ENCODE measurements around the gene KLHDC7B. TPM values are rescaled to one million over a fixed set of nuclear protein-coding genes. Genes with fewer than 3 reads are reported as not detected.

KLHDC7B gene
- total RNA-seq, 1 donor from 2014 or later, result not detected

DNA sequence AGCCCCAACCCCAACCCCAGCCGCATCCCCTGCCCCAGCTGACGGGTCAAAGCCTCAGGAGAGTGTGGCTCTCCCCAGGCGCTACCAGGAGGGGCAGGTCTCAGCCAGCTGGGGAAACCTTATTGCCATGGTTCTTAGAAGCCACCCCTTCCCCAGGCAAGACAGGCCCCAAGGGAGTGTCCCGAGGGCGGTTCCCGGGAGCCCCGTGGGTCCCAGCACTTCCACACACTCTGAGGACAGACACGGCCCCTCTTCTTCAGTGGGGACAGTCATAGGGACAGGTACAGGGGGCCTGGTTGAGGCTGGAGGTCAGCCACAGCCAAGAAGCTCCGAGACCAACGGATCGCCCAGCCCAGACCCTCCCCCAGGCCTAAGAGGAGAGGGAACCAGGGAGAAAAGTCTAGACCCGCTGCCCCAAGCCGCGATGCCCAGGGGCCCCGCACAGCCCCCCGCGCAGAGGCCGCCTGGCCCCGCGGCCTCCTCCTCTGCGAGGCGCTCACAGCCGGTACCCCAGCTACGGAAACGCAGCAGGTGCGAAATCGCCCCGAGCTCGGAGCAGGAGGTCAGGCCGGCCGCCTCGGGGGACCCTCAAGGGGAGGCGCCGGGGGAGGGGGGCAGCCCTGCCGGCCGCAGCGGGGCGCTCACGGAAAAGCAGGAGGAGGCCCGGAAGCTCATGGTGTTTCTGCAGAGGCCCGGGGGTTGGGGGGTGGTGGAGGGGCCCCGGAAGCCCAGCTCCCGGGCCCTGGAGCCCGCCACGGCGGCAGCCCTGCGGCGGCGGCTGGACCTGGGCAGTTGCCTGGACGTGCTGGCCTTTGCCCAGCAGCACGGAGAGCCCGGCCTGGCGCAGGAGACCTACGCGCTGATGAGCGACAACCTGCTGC is 2.6 kb downstream of the KLHDC7B start:
- DNase-seq (ENCODE audit: low read depth in 2 of 2), result no peak

DNA sequence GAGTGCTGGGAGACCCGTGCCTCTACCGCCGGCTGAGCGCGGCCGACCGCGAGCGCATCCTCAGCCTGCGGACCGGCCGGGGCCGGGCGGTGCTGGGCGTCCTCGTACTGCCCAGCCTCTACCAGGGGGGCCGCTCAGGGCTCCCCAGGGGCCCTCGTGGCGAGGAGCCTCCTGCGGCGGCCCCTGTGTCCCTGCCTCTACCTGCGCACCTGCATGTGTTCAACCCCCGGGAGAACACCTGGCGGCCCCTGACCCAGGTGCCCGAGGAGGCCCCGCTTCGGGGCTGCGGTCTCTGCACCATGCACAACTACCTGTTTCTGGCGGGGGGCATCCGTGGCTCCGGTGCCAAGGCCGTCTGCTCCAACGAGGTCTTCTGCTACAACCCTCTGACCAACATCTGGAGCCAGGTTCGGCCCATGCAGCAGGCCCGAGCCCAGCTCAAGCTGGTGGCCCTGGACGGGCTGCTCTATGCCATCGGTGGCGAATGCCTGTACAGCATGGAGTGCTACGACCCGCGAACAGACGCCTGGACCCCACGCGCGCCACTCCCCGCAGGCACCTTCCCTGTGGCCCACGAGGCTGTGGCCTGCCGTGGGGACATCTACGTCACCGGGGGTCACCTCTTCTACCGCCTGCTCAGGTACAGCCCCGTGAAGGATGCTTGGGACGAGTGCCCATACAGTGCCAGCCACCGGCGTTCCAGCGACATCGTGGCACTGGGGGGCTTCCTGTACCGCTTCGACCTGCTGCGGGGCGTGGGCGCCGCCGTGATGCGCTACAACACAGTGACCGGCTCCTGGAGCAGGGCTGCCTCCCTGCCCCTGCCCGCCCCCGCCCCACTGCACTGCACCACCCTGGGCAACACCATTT is 3.5 kb downstream of the KLHDC7B start:
- DNase-seq (ENCODE audit: low read depth in 2 of 2), result no peak

DNA sequence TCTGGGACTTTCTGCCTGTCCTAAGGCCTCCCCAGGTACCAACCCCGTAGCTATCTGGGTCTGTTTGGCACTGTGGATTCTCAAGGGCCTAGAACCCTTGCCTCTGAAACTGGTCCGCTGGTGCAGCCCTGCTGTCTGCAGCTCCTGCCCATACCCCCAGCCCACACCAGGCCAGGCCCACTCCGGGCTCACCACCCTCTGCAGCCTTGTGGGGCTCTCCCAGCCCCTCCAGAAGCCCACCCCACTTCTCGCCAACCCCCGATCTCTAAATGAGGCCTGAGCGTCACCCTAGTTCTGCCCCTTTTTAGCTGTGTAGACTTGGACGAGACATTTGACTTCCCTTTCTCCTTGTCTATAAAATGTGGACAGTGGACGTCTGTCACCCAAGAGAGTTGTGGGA is 4.7 kb downstream of the KLHDC7B start:
- DNase-seq (ENCODE audit: low read depth in 2 of 2), result no peak

DNA sequence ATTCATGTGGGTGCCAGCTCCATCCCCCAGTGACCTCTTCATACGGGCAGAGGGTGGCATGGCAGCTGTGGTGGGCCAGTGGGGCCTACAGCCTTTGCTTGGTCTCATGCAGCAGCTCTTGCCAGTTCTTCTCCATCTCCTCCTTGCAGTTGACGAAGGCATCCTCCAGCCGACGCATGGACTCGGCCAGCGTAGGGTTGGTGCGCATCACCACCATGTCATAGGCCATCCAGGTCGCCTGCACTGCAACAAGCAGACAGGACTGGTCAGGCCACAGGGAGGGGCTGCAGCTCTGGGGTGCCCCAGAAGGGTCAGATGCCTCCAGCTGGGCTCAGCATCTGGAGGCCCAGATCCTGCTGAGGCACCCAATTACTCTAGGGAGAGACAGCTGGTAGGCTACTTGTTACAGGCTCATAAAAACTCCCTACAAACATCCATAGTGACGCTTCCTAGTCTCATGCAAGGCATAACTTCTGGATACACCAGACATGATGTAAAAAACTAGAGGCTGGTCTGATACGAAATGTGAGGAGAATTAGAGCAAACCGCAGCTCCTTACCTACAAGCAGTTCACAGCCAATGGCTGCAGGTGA is 5.6 kb downstream of the KLHDC7B start:
- DNase-seq (ENCODE audit: low read depth in 2 of 2), result no peak

DNA sequence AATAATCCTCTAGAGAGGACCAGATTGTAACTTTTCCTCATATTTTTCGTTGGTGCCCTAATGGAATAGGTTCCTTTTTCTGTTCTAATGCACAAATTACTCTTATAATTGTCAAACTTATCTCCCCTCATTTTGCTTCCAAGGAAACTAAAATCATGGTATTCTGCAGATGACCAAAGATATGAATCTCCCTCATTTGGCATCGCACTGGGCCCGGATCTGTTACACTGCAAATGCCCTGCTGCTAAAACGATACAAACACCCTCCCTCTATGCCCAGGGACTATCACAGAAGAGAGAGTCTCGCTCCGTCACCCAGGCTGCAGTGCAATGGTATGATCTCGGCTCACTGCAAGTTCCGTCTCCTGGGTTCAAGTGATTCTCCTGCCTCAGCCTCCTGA is 7.6 kb downstream of the KLHDC7B start:
- no peak for DNase-seq (ENCODE audit: low read depth in 2 of 2)

DNA sequence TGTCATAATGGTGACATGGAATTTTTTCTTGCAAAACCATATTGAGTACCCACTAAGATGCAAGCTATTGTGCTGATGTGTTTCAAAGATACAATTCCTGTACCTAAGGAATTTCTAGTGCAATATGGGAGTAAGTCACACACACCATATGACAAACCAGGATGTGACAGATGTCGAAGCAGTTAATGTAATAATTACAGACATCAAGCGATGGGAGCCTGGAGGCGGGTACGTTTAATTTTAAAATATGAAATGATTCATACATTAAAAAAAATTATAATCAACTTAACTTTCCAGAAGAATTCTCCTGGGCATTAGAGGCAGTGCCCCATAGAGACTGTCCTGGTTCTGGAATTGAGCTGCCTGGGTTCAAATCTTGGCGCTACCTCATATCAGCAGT is 11.0 kb downstream of the KLHDC7B start:
- DNase-seq (ENCODE audit: low read depth in 2 of 2), result no peak

GRCh38 chr22:50560034-50560433 is 14.3 kb downstream of the KLHDC7B start:
- no peak for DNase-seq (ENCODE audit: low read depth in 2 of 2)

- no peak for DNase-seq (ENCODE audit: low read depth in 2 of 2)
Measured at GRCh38 chr22:50561401-50562358, 16.0 kb downstream of the KLHDC7B start.

GRCh38 chr22:50562523-50563412 is 17.1 kb downstream of the KLHDC7B start, which contains the start of gene SYCE3:
TSS of gene SYCE3 (minus strand) at chr22:50562919. CDS start at chr22:50556405, 6,514 bp downstream.
- peak; percentile 50 to 75 for DNase-seq (ENCODE audit: low read depth in 2 of 2)

GRCh38 chr22:50563413-50564160 is 17.9 kb downstream of the KLHDC7B start:
- DNase-seq (ENCODE audit: low read depth in 2 of 2), result no peak

DNA sequence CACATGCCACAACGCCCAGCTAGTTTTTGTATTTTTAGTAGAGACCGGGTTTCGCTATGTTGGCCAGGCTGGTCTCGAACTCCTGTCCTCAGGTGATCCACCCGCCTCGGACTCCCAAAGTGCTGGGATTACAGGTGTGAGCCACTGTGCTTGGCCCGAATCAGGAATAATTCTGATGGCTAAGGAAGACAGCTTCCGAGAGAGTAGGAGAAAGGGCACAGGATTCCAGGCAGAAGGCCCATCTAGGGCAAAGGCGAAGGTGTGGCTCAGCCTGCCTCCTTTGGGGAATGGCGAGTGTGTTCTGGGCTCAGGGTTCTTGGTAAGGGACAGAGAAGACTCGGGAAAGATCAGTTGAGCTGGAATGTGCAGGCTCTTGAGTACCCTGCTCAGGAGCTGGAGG is 18.6 kb downstream of the KLHDC7B start:
- no peak for DNase-seq (ENCODE audit: low read depth in 2 of 2)

GRCh38 chr22:50567721-50568252 is 22.1 kb downstream of the KLHDC7B start:
- no peak for DNase-seq (ENCODE audit: low read depth in 2 of 2)

DNA sequence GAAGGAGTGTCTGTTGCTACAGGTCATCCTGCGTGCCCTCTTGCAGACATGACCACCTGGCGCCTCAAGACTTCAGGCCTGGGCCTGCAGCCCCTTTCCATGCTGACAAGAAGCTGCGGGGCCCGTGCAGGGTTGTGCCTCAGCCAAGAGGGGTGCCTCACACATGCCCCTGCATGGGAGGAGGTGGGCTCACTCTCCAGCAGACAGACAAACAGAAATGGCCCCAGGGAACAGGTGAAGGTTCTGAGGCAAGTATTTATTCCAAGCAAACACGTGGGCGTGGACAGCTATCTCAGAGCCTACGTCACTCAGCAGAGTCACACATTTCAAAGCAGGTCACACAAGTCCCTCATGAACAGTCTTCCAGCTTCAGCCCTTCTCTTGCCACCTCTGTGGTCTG is 22.9 kb downstream of the KLHDC7B start:
- no peak for DNase-seq (ENCODE audit: low read depth in 2 of 2)

DNA sequence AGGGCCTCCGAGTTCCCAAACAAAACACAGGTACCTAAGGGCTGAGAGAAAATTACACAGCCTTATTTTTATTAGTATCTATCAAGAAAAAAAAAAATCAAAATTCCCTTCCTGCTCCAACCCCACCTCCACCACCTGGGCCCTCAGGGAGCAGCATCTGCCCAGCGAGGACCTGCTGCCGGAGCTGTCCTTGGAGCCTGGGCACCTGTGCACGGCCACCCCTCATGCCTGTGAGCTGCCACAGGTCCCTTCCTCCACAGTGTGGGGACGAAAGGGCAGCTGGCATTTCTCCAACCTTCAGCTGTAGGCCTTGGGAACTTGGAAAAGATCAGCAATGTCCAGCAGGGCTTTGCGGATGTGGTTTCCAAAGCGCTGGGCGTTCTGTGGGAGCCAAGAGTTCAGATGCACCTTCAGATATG is 23.4 kb downstream of the KLHDC7B start:
- DNase-seq (ENCODE audit: low read depth in 2 of 2), result no peak

DNA sequence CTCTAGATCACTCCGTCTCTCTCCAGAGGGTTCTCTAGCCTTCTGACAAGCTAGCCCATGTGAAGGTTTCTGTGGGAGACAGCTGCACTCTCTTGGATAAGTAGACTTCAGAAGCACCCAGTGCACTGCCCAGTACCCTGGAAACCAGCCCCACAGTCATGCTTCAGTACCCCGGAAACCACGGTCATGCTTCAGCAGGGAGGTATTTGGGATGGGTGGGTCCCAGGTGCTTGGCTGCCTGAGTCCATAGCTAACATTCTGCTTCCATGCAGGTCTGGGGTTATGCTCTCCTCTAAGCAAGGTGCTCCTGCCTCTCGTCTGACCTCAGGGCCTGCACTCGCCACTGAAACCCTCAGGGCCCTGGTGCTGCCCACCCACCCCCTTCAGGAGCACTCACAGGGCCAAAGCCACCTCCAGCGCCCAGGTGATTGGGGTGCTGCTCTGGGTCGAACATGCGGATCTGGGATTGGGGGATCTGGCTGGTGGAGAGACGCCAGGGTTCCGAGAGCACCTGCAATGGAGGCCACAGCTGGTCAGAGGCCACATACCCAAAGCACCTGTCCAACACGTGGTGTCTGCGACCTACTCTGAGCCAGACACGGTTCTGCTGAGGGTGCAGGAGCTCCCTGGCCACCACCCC is 24.3 kb downstream of the KLHDC7B start:
- no peak for DNase-seq (ENCODE audit: low read depth in 2 of 2)

GRCh38 chr22:50570861-50571260 is 25.2 kb downstream of the KLHDC7B start:
- no peak for DNase-seq (ENCODE audit: low read depth in 2 of 2)

- no peak for DNase-seq (ENCODE audit: low read depth in 2 of 2)
Measured at GRCh38 chr22:50571264-50572175, 25.8 kb downstream of the KLHDC7B start.
